Stromal cell of bone marrow (primary cell): Measurements from ENCODE around the gene USP12.
"Not testable (repeated sequence)": the region's sequence is repeated elsewhere in the genome, so short reads cannot be mapped to it uniquely, and the experiment has no call there.

Source experiments
- DNase-seq: peaks from one replicate; pipeline ENCODE4 v3.0.0-alpha.2; 2012; ENCODE audit warnings: low read depth

The USP12 gene

DNA sequence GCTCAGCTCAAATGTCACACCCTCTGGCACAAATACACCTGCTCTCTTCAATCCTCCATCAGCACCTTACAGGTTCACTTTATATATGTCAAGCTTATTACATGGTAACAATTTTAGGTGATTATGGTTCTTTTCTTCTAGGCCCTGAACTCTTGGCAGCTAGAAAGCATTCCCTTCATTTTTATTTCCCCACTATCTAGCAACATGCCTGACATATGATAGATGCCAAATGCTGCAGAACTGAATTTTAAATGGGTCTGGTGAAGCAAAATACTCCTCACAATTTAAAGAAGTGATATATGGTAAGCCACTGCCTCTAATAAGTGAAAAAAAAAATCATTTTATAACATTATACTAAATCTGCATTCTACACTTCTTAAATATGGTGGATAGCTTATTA lies 95.2 kb downstream of the USP12 start:
- no peak for DNase-seq

DNA sequence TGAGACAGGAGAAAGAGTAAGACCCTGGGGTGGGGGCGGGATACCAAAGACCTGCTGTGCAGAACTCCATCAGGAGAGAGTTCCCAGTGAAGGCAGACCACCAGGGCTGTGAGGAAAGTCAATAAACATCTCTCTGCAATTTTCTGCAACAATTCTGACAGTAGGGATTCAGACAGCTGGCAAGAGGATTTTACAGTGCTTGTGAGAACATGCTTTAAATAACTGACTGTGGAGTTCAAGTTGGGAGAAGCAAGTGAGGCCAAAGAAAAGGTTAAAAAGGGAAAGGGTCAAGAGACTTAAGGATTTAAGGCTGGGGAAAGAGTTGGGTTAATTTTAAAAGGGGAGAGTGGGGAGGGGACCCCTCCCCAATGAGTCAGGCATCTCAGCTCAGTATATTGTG lies 98.4 kb downstream of the USP12 start:
- no peak for DNase-seq

DNA sequence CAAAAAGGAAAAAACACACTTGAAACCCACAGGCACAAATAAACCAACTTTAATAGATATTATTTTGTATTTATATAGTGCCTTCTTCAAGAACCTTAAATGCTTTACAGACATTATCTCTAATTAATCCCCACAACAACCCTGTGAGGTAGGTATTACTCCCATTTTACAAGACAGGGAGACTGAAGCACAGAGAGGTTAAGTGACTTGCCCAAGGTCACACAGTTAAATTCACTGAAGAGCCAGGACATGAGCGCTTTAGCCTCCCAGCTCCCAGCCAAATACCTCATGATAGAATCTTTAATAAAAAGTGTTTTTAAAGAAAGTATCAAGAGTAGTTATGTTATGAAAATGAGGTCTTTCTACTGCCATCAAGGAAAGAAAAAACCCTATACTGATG lies 105.5 kb downstream of the USP12 start:
- DNase-seq = not testable (repeated sequence)

DNA sequence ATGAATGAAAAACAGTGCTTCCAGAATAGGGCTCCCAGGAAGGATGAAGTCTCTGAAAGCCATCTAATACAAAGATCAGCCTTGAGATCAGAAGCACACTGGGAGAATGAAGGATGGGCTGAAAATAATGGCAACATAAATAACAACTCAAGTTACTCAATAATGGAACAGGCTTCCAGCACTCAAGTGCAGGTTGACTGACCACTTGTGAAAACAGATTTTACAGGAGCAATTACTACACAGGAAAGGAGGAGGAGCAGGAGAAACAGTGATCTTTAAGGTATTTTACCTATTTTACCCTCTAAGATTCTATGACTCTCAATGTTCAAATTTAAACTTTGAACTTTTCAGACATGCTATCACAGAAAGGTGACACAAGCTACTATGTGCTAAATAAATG lies 106.0 kb downstream of the USP12 start:
- no peak for DNase-seq

DNA sequence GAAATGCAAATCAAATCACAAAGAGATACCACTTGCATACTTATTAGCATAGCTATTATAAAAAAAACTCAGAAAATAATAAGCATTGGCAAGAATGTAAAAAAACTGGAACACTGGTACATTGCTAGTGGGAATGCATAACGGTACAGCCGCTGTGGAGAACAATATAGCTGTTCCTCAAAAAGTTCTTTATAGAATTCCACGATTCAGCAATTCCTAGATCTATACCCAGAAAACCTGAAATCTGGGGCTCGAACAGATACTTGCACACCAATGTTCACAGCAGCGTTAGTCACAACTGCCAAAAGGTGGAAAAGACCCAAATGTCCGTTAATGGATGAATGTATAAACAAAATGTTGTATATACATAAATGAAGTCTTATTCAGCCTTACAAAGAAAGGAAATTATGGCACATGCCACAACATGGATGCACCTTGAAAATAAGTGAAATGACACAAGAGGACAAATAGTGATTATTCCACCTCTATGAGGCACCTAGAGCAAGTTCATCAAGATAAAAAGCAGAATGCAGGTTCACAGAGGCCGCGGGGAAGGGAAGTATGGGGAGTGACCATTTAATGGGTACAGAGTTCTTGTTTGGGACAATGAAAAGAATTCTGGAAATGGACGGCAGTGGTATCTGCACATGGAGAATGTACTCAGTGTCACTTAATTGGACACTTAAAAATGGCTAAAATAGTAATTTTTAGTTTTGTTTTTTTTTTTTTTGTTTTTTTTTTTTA lies 107.2 kb downstream of the USP12 start:
- no peak for DNase-seq

DNA sequence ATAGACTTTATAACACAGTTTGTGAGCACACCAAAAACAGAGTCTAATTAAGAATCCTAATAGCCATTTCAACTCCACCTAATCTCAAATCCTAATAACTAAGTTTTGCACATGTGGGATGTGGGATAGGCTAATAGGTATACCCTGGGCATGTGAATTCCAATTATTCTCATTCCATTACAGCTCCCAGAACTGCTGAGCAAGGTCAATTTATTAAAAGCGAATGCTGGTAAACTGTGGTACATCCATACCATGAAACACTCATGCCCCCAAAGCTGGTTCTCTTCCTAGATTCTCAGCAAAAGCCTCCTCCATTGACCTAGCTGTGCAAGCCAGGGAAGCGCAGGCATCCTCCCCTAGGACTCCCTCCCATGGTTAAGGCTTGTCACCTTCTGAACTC lies 113.8 kb downstream of the USP12 start:
- DNase-seq = no peak

DNA sequence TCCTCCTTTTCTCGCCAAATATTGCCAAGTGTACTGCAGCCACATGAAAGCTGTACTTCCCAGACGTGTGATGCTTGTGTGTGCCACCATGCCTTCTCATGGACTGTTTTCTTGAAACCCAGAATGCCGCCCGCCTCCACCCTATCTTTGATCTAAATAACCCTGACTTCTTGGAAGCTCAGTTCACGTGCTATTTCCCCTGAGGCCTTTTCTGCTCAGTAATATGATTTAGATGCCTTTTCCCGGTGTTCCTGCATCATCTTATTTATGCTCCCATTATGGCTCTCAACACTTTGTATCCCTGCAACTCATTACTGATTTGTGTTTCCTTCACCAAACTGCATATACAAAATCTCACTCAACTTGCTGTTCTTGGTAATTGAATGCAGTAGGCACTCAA lies 116.1 kb downstream of the USP12 start:
- no peak for DNase-seq

DNA sequence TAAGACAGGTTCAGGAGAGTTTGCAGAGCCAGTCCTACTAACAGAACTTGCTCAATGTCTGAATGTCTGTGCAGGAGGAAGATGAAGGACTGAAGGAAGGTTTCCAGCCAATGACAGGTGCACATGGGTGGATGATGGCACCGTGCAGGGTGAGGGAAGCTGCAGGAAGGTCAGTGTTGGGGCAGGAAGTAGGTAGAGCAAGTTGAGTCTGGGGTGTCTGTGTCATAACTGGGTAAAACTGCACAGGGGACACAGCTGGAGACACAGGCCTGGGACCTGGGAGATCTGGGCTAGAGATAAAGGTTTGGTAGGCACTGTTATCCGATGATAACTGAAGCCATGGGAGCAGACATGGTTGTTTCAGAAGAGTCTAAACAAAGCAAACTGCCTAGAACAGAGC lies 116.9 kb downstream of the USP12 start:
- no peak for DNase-seq

DNA sequence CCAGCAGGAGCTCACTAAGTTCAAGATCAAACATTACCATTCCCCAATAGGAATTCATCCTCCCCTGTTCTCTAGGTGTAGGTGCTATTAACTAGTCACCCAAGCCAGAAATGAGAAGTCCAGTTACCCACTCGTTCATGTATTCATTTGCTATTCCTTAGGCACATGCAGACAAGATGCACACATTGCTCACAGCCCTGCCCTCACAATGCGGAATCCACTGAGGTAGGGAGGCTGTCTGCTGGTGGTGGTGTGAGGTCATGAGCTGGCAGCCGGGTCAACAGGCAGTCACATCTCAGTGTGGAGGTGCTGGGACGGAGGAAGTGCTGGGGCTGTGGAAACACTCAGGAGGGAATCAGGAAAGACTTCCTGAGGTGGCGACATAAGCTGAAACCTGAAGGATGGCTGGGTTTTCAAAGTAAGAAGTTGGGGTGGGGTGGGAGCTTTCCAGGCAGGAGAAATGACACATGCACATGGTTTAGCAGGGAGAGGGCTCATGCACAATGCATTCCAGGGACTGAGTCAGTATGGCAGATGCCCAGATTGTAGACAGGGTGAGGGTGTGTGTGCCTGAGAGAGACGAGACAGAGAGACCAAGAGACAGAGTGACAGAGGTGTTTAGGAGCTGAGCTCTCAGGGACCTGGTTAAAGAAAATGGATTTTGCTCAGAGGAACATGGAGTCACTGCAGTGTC lies 117.6 kb downstream of the USP12 start:
- DNase-seq = peak; percentile 81

DNA sequence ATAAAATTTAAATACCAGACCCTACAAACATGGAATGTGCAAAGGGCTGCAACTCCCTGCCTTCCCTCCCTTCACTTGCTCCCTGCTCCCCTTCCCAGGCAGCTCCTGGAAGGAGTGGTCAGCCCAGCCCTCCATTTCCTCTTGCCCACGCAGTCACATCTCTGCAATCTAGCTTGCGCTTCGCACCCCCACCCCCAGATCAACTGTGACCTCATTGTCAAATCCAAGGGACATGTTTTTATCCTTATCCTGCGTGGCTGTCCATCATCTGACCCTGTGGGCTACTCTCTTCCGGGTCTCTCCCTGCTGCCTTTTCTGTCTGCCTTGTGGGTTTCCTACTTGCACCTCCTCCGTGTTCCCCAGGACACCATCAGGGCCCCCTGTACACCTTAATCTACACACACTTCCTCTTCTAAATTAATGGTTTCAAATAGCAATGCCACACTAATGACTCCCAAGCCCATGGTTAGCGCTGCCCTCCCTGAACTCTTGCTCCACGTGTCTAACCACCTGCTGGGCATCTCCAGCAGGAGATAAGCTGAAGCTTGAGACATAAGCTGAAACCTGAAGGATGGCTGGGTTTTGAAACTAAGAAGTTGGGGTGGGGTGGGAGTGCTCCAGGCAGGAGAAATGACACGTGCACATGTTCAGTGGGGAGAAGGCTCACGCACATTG lies 118.3 kb downstream of the USP12 start:
- DNase-seq = no peak

DNA sequence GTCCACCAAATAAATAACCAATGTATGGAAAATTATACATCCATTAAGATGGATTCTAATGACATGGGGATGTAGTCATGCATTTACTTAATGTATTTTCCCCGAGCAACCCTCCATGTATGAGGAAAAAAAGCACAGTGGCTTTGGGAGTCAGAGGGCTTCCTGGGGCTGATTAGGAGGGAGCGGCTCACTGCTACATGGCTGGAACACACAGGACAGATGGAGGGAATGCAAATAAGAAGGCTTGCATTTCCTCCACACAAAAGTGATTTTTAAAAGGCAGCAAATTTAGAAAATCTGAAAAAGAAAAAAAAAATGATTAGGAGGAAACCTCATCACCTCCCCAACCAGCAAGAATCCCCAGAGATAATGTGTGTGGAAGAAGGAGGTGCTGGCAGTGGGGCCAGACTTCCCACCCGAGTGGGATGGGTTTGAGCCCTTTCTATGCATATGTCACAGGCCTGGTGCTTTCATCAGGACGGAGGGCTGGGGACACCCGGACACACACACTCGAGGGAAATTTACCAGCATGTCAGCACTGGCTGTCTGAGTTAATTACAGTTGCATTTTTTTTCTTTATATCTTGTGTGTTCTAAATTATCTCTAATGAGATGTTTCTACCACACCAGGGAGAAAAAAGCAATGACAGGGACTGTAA lies 118.9 kb downstream of the USP12 start:
- DNase-seq = no peak

DNA sequence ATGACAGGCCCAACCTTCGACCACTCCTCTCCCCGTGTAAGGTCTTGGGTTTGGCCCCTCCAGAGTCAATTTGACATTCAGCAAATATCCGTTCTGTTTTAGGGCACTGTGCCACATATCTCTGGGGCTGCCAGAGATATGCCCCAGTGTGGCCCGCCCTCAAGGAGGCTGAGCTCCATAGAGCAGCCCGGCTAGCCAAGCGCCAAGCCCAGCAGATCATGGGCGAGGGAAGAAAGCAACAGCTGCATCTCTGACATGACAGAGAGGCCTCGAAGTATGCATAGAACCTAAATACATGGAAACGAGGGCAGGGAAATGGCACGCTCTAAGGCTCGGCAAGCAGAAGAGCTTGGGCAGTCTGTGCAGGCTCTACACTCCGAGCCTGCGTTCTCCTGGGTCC lies 124.5 kb downstream of the USP12 start:
- DNase-seq = no peak

DNA sequence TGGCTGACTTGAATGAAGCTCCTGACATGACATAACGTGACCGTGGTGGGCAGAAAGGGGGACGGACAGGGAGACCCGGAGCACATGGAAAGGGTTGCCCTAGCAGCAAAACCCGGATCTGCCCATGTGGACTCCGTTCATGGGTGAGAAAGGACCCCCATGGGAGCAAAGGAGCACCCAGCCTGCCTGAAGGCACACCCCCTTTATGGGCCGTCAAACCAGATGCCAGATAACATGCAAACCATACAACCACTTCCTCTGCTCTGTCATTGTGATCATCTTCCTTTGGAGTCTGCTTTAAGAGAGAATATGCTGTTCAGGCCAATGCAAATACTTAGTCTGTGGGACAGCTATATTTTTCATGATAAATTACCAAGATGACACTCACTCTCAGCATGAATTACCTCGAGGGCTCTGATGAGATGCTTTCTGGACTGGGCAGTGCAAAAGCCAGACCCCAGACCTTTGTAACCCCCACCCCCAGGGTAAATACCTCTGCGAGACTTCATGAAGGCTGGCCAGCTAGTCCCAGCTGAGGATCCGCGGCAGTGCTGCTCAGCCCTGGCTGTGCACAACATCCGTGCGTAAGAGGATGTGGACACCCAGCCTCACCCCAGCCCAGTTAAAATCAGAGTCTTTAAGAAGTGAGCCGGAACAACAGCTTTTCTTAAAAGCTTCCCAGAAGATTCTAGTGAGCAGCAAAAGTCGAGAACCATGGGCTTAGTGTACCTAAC lies 126.6 kb downstream of the USP12 start:
- DNase-seq = no peak

DNA sequence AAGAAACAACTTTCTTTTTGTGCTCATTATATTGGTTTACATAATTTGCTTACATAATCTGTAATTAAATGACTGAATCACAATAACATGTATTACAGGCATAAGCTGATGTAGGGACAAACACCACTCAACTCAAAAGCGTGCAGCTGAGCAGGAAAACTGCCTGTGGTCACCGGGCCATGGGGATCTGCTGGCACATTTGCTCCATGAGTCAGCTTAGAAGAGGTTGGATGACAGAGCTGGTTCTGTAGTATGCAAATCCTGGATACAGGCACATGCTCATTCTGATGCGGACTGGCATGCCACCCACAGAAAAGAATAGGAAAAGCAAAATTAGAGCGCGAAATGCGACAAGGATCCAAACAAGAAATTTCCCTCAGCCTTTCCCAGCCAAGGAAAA lies 128.6 kb downstream of the USP12 start:
- peak; percentile 98 for DNase-seq

DNA sequence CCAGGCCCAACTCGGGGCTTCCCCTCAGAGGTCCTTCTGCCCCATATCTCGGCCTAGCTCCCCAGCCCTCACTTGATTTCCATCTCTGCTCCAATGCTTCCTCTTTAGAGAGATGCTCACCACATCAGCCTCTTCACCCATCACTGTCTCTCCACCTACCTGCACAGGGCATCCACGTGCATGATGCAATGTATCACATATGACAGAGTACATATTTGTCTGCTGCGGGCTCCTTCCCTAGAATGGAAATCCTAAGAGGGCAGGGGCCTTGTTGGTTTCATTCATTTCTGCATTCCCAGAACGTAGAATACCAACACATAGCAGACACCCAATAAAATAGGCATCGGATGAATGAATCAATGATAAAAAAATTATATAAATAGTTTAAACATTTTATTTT lies 130.3 kb downstream of the USP12 start:
- no peak for DNase-seq

DNA sequence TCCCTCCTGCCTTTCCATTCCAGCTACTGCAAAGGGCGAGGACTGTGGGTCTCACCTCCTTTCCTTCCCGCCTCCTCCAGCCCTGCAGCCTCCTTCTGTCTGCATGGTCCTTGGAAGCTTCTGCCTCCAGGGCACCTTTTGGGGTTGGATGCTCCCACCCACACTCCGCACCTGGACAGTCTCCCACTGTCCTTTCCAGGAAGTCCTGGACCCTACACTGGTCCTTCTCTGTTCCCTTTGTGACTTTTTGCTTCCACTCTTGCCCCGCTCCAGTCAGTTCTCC lies 130.8 kb downstream of the USP12 start:
- no peak for DNase-seq

DNA sequence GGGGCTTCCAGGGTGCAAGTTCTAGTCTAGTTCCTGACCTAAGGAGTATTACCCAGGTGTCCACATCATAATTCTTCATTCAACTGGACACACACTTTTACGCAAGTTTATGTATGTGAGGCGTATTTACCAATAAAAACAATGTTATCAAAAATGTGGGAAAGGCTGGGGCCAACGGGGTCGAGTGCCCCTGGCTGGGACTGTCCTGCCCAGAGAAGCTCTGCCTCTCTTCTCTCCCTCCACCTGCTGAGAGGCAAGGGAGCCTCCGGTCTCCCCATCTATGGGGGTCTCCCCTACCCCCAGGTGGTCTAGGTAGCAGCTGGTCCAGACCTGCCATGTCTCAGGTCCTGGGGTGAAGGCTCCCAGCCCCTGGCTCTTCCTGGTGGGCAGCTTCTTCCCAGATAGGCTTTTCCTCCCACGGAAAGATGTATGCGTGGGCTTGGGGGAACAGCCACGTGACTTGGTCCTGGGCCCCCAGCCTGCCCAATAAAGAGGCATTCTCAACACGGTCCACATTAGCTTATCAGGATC lies 132.4 kb downstream of the USP12 start:
- no peak for DNase-seq

DNA sequence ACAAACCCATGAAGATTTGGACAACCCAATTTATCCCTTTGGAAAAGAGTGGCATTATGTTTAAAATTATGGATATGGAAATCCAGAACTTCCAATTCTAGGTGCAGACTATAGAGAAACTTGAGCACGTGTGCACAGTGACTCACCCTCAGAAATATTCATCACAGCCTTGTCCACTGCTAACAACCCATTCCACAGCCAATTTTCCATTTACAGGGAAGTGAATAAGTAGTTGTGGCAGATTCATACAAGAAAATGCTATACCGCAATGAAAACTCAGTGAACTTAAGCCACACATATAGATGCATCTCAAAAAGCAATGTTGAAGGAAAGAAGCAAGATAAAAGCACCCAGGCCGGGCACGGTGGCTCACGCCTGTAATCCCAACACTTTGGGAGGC lies 133.3 kb downstream of the USP12 start:
- DNase-seq = peak; percentile 70

DNA sequence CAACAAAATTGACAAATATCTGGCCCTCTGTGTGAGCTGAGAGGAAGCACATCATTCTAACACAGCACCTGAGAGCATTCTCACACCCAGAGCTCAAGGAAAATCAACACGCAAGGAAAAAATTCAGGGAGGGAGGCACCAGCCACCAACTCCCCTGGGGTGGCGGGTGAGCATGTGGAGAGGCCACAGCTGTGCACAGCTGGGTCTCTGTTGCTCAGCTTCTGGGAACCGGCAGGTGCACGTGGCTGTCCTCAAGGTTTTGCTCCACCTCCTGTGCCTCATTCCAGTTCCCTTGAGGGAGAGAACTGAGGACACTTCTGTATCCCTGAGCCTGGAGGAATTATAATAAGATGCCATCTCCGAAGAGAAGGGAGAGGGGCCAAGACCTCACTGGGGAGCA lies 134.0 kb downstream of the USP12 start:
- DNase-seq = no peak

DNA sequence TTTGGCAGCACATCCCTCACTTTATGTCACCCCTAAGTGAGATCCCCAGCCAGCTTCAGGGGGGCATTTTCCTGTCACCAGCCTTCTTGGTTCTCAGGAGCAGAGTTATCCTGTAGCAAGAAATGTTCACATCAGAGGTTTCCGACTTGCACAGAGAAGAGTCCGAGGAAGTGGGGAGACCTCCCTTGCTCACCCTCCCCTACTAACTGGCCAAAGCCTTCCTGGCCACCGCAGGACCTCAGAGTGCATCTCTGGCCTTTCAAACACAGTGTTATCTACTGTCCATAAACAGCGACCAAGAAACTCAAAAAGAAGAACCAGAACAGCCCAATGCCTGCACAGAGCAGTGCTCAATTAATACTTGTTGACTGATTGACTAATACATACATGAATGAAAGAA lies 134.4 kb downstream of the USP12 start:
- DNase-seq = no peak

DNA sequence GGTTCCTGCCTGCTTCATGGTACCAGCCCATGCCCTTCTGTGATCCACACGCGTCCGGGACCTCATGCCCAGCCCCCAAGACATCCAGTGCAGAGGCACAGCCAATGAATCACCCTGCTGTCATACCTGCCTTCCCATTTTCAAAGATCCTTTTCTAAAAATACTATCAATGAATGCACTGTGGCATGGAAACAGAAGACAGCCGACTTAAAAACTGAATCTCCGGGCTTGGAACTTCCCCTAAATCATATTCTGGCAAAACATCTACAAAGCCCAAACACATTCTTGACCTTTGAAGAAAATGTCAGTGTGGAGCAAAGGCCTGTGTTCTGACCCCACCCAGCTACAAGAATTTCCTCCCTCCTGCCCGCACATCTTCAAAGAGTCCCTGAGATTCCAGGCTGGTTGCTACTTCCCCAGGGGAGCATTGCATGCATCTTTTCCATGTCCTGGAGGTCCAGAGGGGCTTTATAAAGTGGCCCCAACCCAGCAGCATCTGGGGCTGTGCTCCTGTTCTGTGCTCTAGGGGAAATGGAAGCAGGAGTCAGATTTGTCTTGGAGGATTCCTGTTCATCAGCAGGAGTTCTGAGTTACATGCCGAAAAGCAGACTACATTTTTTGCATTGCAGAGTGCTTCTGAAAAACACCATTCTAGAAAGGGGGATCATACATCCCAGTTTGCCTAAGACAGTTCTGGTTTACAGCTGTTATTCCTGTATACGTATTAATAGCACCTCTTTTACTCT lies 135.2 kb downstream of the USP12 start:
- no peak for DNase-seq

DNA sequence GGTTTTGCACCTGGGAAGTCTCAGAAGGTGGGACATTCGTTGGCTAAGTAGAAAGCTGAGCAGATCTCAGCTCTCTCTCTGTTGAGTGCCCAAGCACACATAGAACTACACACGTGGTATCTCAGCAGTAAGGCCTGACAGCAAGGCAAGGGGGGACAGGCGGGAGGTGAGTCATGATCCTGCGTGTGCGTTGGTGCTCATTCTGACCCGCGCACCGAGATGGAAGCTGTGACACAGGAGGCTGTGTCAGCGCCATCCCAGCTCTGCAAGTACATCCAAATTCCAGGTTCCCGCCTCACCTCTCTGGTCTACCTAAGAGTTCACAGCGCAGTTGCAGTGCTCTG lies 135.7 kb downstream of the USP12 start:
- no peak for DNase-seq
